Measurements from ENCODE around the gene FAM13A.

The FAM13A gene

GRCh38 chr4:88718098-88718497, 338.9 kb downstream of the FAM13A start:
- no peak for DNase-seq (ENCODE audit: low read depth)

- no peak for DNase-seq (ENCODE audit: low read depth)
These were observed 343.2 kb downstream of the FAM13A start for GRCh38 chr4:88713782-88714181.

- DNase-seq (ENCODE audit: low read depth), result no peak
These were observed 347.0 kb downstream of the FAM13A start for GRCh38 chr4:88709989-88710388.

- peak; percentile 64 for DNase-seq (ENCODE audit: low read depth)
These were observed 350.4 kb downstream of the FAM13A start for GRCh38 chr4:88706574-88706973.

- DNase-seq (ENCODE audit: low read depth), result no peak
These were observed 351.0 kb downstream of the FAM13A start for GRCh38 chr4:88705805-88706492.

- no peak for DNase-seq (ENCODE audit: low read depth)
These were observed 351.8 kb downstream of the FAM13A start for GRCh38 chr4:88705223-88705622.

- DNase-seq (ENCODE audit: low read depth), result no peak
These were observed 354.2 kb downstream of the FAM13A start for GRCh38 chr4:88702782-88703181.

GRCh38 chr4:88698519-88698918, 358.5 kb downstream of the FAM13A start:
- no peak for DNase-seq (ENCODE audit: low read depth)

GRCh38 chr4:88697588-88698329, 359.2 kb downstream of the FAM13A start, which contains the start of gene NAP1L5:
TSS of gene NAP1L5 (minus strand) at chr4:88697829. CDS start at chr4:88697754, 75 bp downstream.
- peak; percentile 72 for DNase-seq (ENCODE audit: low read depth)

- peak; percentile 27 for DNase-seq (ENCODE audit: low read depth)
These were observed 359.8 kb downstream of the FAM13A start for GRCh38 chr4:88697141-88697540.

- peak; percentile 34 for DNase-seq (ENCODE audit: low read depth)
These were observed 360.4 kb downstream of the FAM13A start for GRCh38 chr4:88696630-88697029.

- no peak for DNase-seq (ENCODE audit: low read depth)
These were observed 363.2 kb downstream of the FAM13A start for GRCh38 chr4:88693792-88694191.

GRCh38 chr4:88690355-88690754, 366.6 kb downstream of the FAM13A start:
- peak; percentile 67 for DNase-seq (ENCODE audit: low read depth)

GRCh38 chr4:88681209-88681608, 375.8 kb downstream of the FAM13A start:
- DNase-seq (ENCODE audit: low read depth), result no peak
